Keratinocyte (primary cell): ENCODE data around the gene ARMC6.

Source experiments
- EZH2 ChIP-seq: IDR thresholded peaks from one replicate; pipeline ENCODE4 v1.6.1; 2012; ENCODE audit warnings: inconsistent platforms, mild to moderate bottlenecking, low read length, moderate library complexity
- TF ChIP-seq, protein P1 (sequence below), 3 experiments: IDR thresholded peaks in 1 of 3; conservative IDR thresholded peaks in 1 of 3; optimal IDR thresholded peaks in 1 of 3; 2 replicates in 2 of 3; 3 replicates in 1 of 3; pipeline versions ENCODE3 to v1.5.1; 2011; ENCODE audit warnings: low read length in 3 of 3, mild to moderate bottlenecking in 3 of 3, moderate library complexity in 2 of 3, control low read depth in 1 of 3, inconsistent platforms in 1 of 3; ENCODE audit not compliant: insufficient read depth in 2 of 3; ENCODE audit errors: extremely low read depth in 1 of 3

DNA sequence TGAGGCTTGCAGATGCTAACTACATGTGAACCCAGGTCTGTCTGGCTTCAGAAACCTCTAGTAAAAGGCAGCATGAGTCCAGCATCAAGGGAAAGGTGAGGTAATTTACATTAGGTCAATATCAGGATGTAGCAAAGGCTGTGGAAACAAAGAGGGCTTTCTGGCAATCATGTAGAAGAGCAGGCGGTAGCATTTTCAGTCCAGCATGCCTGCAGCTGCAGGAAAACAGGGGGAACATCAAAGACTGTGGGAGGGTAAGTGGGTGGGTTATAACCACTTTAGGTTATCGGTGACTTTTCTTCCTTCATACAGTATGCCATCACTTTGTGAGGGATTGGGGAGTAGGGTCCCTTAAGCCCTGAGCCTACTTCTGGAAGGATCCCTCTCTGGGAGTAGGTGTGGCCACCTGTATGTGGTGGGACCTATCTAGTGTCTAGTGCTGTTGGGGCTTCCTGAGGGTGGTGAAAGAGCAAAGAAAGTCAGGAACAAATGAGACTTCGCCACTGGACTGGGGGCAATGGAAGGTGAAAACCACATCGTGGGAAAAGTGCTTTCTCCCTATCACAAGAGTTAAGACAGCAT lies 10.9 kb upstream of the ARMC6 start:
- TF ChIP-seq EZH2, result no peak
- TF ChIP-seq, protein P1, sequence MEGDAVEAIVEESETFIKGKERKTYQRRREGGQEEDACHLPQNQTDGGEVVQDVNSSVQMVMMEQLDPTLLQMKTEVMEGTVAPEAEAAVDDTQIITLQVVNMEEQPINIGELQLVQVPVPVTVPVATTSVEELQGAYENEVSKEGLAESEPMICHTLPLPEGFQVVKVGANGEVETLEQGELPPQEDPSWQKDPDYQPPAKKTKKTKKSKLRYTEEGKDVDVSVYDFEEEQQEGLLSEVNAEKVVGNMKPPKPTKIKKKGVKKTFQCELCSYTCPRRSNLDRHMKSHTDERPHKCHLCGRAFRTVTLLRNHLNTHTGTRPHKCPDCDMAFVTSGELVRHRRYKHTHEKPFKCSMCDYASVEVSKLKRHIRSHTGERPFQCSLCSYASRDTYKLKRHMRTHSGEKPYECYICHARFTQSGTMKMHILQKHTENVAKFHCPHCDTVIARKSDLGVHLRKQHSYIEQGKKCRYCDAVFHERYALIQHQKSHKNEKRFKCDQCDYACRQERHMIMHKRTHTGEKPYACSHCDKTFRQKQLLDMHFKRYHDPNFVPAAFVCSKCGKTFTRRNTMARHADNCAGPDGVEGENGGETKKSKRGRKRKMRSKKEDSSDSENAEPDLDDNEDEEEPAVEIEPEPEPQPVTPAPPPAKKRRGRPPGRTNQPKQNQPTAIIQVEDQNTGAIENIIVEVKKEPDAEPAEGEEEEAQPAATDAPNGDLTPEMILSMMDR (optimal IDR thresholded peaks at IDR 0.05 in 1 of 3, IDR thresholded peaks at IDR 0.05 in 1 of 3, conservative IDR thresholded peaks at IDR 0.05 in 1 of 3; ENCODE audit: extremely low read depth in 1 of 3, insufficient read depth in 2 of 3, low read length in 3 of 3), result no peak
